H1 (cell line): ENCODE measurements around the gene FOXP4. TPM values are rescaled to one million over a fixed set of nuclear protein-coding genes. Genes with fewer than 3 reads are reported as not detected.
A peak's percentile ranks its signal among the peaks of the same experiment; 100 is the strongest.

Experiments
- CTCF ChIA-PET: fragments of 300-600 bp; sonication (Branson Sonifier 250); formaldehyde crosslinking; loops from one replicate; lab custom pipeline; 2021; ENCODE audit not compliant: partially characterized antibody; lab: Charles Lee
- POLR2A ChIA-PET: fragments of 300-600 bp; sonication (Branson Sonifier 250); formaldehyde crosslinking; loops from one replicate; lab custom pipeline; 2021; ENCODE audit warnings: inconsistent platforms; ENCODE audit not compliant: partially characterized antibody; lab: Charles Lee
- DNase-seq, 2 experiments: peaks; one replicate each; pipeline versions ENCODE4 v3.0.0 to v3.0.0-alpha.2; 2010 to 2022; ENCODE audit warnings: low spot score in 2 of 2, low read depth in 1 of 2, mixed read lengths in 1 of 2
- FAIRE-seq: peaks from 2 replicates; lab custom pipeline; 2011; peaks lifted over from hg19 to GRCh38; lab: Jason Lieb, UNC
- H2AFZ ChIP-seq: 2 replicates; pipeline ENCODE4 v1.8.1; 2012; ENCODE audit warnings: low read length, inconsistent platforms
- H2AK5ac ChIP-seq: 2 replicates; pipeline ENCODE4 v1.6.1; 2013; ENCODE audit warnings: low read depth, low read length
- H2BK120ac ChIP-seq: replicated peaks from 2 replicates; pipeline ENCODE3; 2013; ENCODE audit warnings: low read depth, low read length, inconsistent platforms
- H2BK12ac ChIP-seq: 2 replicates; pipeline ENCODE4 v1.6.1; 2013; ENCODE audit warnings: low read depth, low read length
- H2BK15ac ChIP-seq: 2 replicates; pipeline ENCODE4 v1.6.1; 2013; ENCODE audit warnings: low read length
- H2BK20ac ChIP-seq: 2 replicates; pipeline ENCODE4 v1.6.1; 2013; ENCODE audit warnings: low read length
- H2BK5ac ChIP-seq: 2 replicates; pipeline ENCODE4 v1.6.1; 2013; ENCODE audit warnings: low read depth, low read length
- H3K14ac ChIP-seq: 2 replicates; pipeline ENCODE4 v1.6.1; 2013; ENCODE audit warnings: inconsistent platforms; ENCODE audit not compliant: insufficient read length
- H3K18ac ChIP-seq: 2 replicates; pipeline ENCODE4 v1.6.1; 2013; ENCODE audit warnings: low read length; ENCODE audit errors: extremely low read depth
- H3K23ac ChIP-seq: 2 replicates; pipeline ENCODE4 v1.6.1; 2013; ENCODE audit warnings: inconsistent platforms; ENCODE audit not compliant: insufficient read length
- H3K23me2 ChIP-seq: 2 replicates; pipeline ENCODE4 v1.6.1; 2013; ENCODE audit warnings: low read depth, low read length
- H3K27ac ChIP-seq: 2 replicates; pipeline ENCODE4 v1.6.1; 2011; ENCODE audit warnings: low read depth, low read length, inconsistent platforms
- H3K27me3 ChIP-seq, 4 experiments: replicated peaks in 1 of 4; 1 replicate in 1 of 4; 2 replicates in 3 of 4; pipeline versions ENCODE4 v1.6.1 to v1.8.1; 2011 to 2013; ENCODE audit warnings: low read length in 3 of 4, mild to moderate bottlenecking in 3 of 4, inconsistent platforms in 2 of 4, mixed read lengths in 2 of 4, moderate library complexity in 1 of 4; ENCODE audit not compliant: control insufficient read depth in 3 of 4, insufficient read depth in 3 of 4; ENCODE audit errors: extremely low read depth in 1 of 4
- H3K36me3 ChIP-seq, 4 experiments: 2 replicates each; pipeline versions ENCODE4 v1.6.1 to v1.8.1; 2011 to 2013; ENCODE audit warnings: mild to moderate bottlenecking in 4 of 4, low read length in 3 of 4, moderate library complexity in 2 of 4, control low read depth in 1 of 4, inconsistent platforms in 1 of 4; ENCODE audit not compliant: insufficient read depth in 4 of 4, control insufficient read depth in 2 of 4
- H3K4ac ChIP-seq: replicated peaks from 2 replicates; pipeline ENCODE3; 2013; ENCODE audit warnings: low read length, low read depth, mixed read lengths, inconsistent platforms; ENCODE audit not compliant: insufficient read length
- H3K4me1 ChIP-seq, 4 experiments: replicated peaks in 1 of 4; 1 replicate in 1 of 4; 2 replicates in 3 of 4; pipeline versions ENCODE4 v1.6.1 to v1.8.1; 2011 to 2013; ENCODE audit warnings: low read length in 3 of 4, inconsistent platforms in 2 of 4, mixed read lengths in 1 of 4; ENCODE audit not compliant: insufficient read depth in 4 of 4, control insufficient read depth in 3 of 4
- H3K4me2 ChIP-seq, 2 experiments: 2 replicates each; pipeline versions ENCODE4 v1.6.1 to v1.8.1; 2011 to 2013; ENCODE audit warnings: low read depth in 2 of 2, low read length in 2 of 2, control low read depth in 1 of 2, inconsistent platforms in 1 of 2, mild to moderate bottlenecking in 1 of 2; ENCODE audit not compliant: insufficient read depth in 1 of 2
- H3K4me3 ChIP-seq, 4 experiments: fragments of 200-600, 300-600 bp in 1 of 4; sonication (generic), shearing (Covaris generic), sonication (Bioruptor Twin) in 1 of 4; 2 replicates each; pipeline versions ENCODE4 v1.5.1 to v1.8.1; 2011 to 2016; ENCODE audit warnings: low read length in 4 of 4, low read depth in 3 of 4, control low read depth in 2 of 4, inconsistent platforms in 2 of 4, mild to moderate bottlenecking in 2 of 4, mixed read lengths in 1 of 4, moderate library complexity in 1 of 4; ENCODE audit not compliant: insufficient read depth in 2 of 4; ENCODE audit errors: extremely low read depth in 1 of 4
- H3K56ac ChIP-seq: replicated peaks from 2 replicates; pipeline ENCODE3; 2013; ENCODE audit warnings: low read depth, mild to moderate bottlenecking, mixed read lengths, low read length, inconsistent platforms; ENCODE audit not compliant: insufficient read length
- H3K79me1 ChIP-seq: 2 replicates; pipeline ENCODE4 v1.6.1; 2013; ENCODE audit warnings: low read depth, low read length, control low read depth
- H3K79me2 ChIP-seq, 2 experiments: 2 replicates each; pipeline versions ENCODE4 v1.6.1 to v1.8.1; 2012 to 2013; ENCODE audit warnings: low read length in 2 of 2, mild to moderate bottlenecking in 2 of 2, inconsistent platforms in 1 of 2; ENCODE audit not compliant: insufficient read depth in 2 of 2, control insufficient read depth in 1 of 2
- H3K9ac ChIP-seq, 4 experiments: replicated peaks in 1 of 4; 1 replicate in 1 of 4; 2 replicates in 3 of 4; pipeline versions ENCODE4 v1.6.1 to v1.8.1; 2011 to 2013; ENCODE audit warnings: low read depth in 3 of 4, low read length in 3 of 4, control low read depth in 2 of 4, mild to moderate bottlenecking in 2 of 4, moderate library complexity in 2 of 4, inconsistent platforms in 1 of 4; ENCODE audit errors: extremely low read depth in 1 of 4
- H3K9me3 ChIP-seq, 2 experiments: 2 replicates each; pipeline versions ENCODE4 v1.6.1 to v1.8.1; 2012 to 2013; ENCODE audit warnings: mild to moderate bottlenecking in 2 of 2, moderate library complexity in 2 of 2, control low read depth in 1 of 2, inconsistent platforms in 1 of 2, low read depth in 1 of 2, low read length in 1 of 2, mixed read lengths in 1 of 2; ENCODE audit not compliant: insufficient read depth in 2 of 2
- H4K20me1 ChIP-seq, 2 experiments: replicated peaks in 1 of 2; 2 replicates each; pipeline versions ENCODE3 to v1.8.1; 2011 to 2013; ENCODE audit warnings: inconsistent platforms in 2 of 2, low read length in 2 of 2, mild to moderate bottlenecking in 1 of 2; ENCODE audit not compliant: insufficient read depth in 2 of 2, control insufficient read depth in 1 of 2
- H4K5ac ChIP-seq: 2 replicates; pipeline ENCODE4 v1.6.1; 2013; ENCODE audit warnings: low read length, low read depth, mixed read lengths, inconsistent platforms; ENCODE audit not compliant: insufficient read length
- H4K8ac ChIP-seq: 2 replicates; pipeline ENCODE4 v1.8.0; 2013; ENCODE audit warnings: mild to moderate bottlenecking, moderate library complexity, low read length, inconsistent platforms; ENCODE audit not compliant: insufficient read depth; ENCODE audit errors: extremely low read depth
- H4K91ac ChIP-seq: replicated peaks from 2 replicates; pipeline ENCODE3; 2013; ENCODE audit warnings: low read length, mixed read lengths, inconsistent platforms; ENCODE audit not compliant: insufficient read length
- CBX5 ChIP-seq: fragments of 300-800, 300-1000 bp; sonication (generic); IDR thresholded peaks from 2 replicates; pipeline ENCODE4 v1.7.1; 2016; ENCODE audit warnings: antibody characterized with exemption, low read length, low read depth
- CEBPB ChIP-seq: IDR thresholded peaks from 2 replicates; pipeline ENCODE4 v1.6.1; 2012; ENCODE audit warnings: low read depth, low read length
- CTBP2 ChIP-seq: IDR thresholded peaks from 2 replicates; pipeline ENCODE4 v1.7.0; 2011; ENCODE audit warnings: borderline replicate concordance, mild to moderate bottlenecking, moderate library complexity, mixed read lengths, low read length; ENCODE audit not compliant: insufficient read depth, insufficient read length
- KDM4A ChIP-seq: IDR thresholded peaks from one replicate; pipeline ENCODE4 v1.7.1; 2012; ENCODE audit warnings: low read depth, mild to moderate bottlenecking, moderate library complexity, low read length, inconsistent platforms; ENCODE audit not compliant: severe bottlenecking
- WGBS, 2 experiments: shearing (Covaris generic) in 1 of 2; methylation state at CpG; one replicate each; pipeline versions ENCODE4 v1.1.6 to v1.1.7; 2013 to 2015; ENCODE audit warnings: low lambda C conversion rate in 2 of 2, mixed read lengths in 2 of 2, inconsistent platforms in 1 of 2, low coverage in 1 of 2, missing lambda C conversion rate in 1 of 2; ENCODE audit not compliant: insufficient replicate concordance in 2 of 2, insufficient coverage in 1 of 2, insufficient read length in 1 of 2; ENCODE audit errors: extremely low coverage in 1 of 2, missing lambda C conversion rate in 1 of 2; 5-methylcytosine and 5-hydroxymethylcytosine counted together
- polyA plus RNA-seq, 7 experiments: library from polyadenylated mRNA; depleted of rRNA in 3 of 7; stranded (reverse) in 5 of 7; unstranded in 2 of 7; fragments of >200 nt in 5 of 7; fragments of 200-250 nt in 2 of 7; gene quantifications; 1 replicate in 5 of 7; 2 replicates in 1 of 7; 4 replicates in 1 of 7; pipeline versions ENCODE4 v1.2.1 to v1.2.3, GENCODE V29; 2011 to 2013; ENCODE audit warnings: missing spikeins in 2 of 7, mixed read lengths in 2 of 7
- total RNA-seq: library from RNA; stranded (reverse); fragmentation: NEBNext Ultra II Directional; extraction: Animal tissue kit (Norgen Biotek cat#: 25700); gene quantifications from 2 replicates; pipeline ENCODE4 v1.2.1, GENCODE V29; 2021

FOXP4 gene
- total and polyA plus RNA-seq, 2 of the 8 experiments (the other 6 are each of a cell fraction or from before 2014, with no cell fraction given): 4.8 to 13.3 TPM

DNA sequence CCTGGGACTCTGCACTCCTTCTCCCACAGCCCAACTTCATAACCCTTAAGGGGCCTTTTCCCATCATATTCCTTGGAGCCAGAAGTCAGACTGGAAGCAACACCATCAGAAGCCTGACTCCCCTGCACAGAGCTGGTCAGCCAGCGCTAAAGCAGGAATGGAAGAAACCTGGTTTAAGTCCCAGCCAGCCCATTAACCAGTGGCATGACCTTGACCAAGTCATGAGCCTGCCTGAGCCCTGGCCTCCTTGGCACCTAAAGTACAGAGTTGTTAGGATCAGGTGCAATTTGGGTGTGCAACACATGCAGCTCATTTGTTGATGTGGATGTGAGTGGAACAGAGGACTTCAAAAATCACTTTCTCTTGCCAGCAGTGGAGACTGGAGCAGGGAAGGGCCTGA, 20.8 kb downstream of the FOXP4 start:
- no peak overlapping the region for H4K8ac ChIP-seq
- H3K9ac ChIP-seq: no peak overlapping the region
- H2AK5ac ChIP-seq: no peak overlapping the region
- H3K36me3 ChIP-seq: peaks cover 0 to 5% (median 0%) of the 10 kb centered on the region in 4 experiments; a peak in 2 of 8 replicates
- H2AFZ ChIP-seq: no peak overlapping the region
- no peaks in the 10 kb centered on the region for H3K9me3 ChIP-seq
- TF ChIP-seq KDM4A (no peak), CEBPB (no peak), CBX5 (no peak), CTBP2 (no peak)
- no peak overlapping the region for H3K4ac ChIP-seq
- H3K4me1 ChIP-seq: peaks cover 31 to 48% (median 38%) of the 10 kb centered on the region in 4 experiments
- no peaks in the 10 kb centered on the region for H3K79me1 ChIP-seq
- FAIRE-seq: no peak
- no peak for DNase-seq
- no peak overlapping the region for H3K4me2 ChIP-seq
- no peak overlapping the region for H2BK15ac ChIP-seq
- H3K14ac ChIP-seq: no peak overlapping the region
- H3K23ac ChIP-seq: no peak overlapping the region
- no peak overlapping the region for H3K18ac ChIP-seq
- no peak overlapping the region for H3K56ac ChIP-seq
- H3K27ac ChIP-seq: no peak overlapping the region
- no peak overlapping the region for H3K4me3 ChIP-seq
- peaks cover 0 to 12% of the 10 kb centered on the region in 2 experiments; a peak in 2 of 4 replicates for H3K79me2 ChIP-seq
- H2BK12ac ChIP-seq: 0 out of 2 replicates have a peak overlapping the region, but pooled peaks have one; percentile 23
- no peaks in the 10 kb centered on the region for H4K20me1 ChIP-seq
- WGBS, 2 experiments: 100% methylated on average over 1 of the region's 1 CpG; no CpG with 5 or more reads in 1 of the 2 experiments
- no peaks in the 10 kb centered on the region for H3K27me3 ChIP-seq
- POLR2A ChIA-PET: interaction anchor here (1.4 kb wide), 1 partner anchor 11 kb away, joined by 3 read pairs; no protein-coding TSS in a partner anchor
- no peak overlapping the region for H4K91ac ChIP-seq
- H2BK20ac ChIP-seq: no peak overlapping the region
- H2BK5ac ChIP-seq: no peak overlapping the region
- H2BK120ac ChIP-seq: no peak overlapping the region
- no peak overlapping the region for H4K5ac ChIP-seq
- CTCF ChIA-PET: interaction anchor here (1.4 kb wide), 1 partner anchor 24 kb away, joined by 4 read pairs; no protein-coding TSS in a partner anchor
- H3K23me2 ChIP-seq: peaks cover 3% of the 10 kb centered on the region; the same call in 1 of the 2 replicates
